ENCODE results near the gene TIAL1.
"Not testable (repeated sequence)": the region's sequence is repeated elsewhere in the genome, so short reads cannot be mapped to it uniquely, and the experiment has no call there.

Gene TIAL1

GRCh38 chr10:119613741-119614140, 17.0 kb upstream of the TIAL1 start:
- no peak for DNase-seq

DNA sequence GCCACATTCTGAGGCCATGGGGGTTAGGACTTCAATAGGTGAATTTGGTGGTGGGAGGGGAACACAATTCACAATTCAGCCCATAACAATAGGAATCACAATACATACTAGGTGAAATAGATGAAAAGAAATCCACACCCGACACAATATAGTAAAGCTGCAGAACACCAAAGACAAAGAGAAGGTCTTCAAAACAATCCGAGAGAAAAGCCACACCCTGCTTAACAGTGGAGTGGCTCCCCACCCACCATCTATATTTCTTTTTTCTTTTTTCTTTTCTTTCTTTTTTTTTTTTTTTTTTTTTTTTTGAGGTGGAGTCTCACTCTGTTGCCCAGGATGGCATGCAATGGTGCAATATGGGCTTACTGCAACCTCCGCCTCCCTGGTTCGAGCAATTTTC, 14.7 kb upstream of the TIAL1 start:
- DNase-seq, result no peak

- no peak for DNase-seq
These were observed 12.8 kb upstream of the TIAL1 start for GRCh38 chr10:119609516-119609915.

DNA sequence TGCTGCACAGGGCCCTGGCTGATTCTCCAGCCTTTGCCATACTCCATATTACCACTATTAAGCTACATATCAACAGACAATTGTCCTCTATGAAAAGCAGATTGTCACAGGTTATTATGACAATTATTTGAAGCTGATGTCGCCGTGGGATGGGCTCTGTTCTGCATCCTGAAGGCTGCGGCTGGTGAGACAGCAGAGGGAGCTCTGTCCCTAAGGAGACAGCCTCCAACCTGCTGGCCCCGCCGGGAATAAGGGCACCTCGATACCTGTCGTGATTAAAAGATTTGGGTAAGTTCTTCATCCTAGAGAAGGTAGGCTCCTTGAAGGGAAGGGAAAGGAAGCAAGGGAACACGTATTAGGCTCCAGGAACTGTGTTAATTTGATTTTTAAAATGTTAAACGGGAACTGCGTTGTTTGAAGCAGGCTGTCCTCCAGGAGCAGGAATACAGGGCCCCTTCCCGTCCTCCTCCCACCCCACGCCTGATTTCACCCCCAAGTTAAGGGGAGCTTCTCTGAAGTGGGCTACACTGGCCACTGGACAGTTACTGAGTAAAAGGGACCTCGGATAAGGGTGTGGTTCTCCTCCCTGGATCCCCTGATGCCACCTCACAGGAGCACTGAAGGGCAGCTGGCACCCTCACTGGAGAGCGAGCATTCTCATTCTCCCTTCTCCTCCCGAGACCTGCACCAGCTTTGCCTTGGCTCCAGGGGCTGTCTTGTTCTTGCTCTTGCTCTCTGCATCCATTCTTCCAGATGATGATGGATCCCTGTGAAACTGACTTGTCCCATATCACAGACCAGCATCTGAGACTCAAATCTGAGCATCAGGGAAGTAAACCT, 11.8 kb upstream of the TIAL1 start:
- peak; percentile 12 to 43 for DNase-seq

DNA sequence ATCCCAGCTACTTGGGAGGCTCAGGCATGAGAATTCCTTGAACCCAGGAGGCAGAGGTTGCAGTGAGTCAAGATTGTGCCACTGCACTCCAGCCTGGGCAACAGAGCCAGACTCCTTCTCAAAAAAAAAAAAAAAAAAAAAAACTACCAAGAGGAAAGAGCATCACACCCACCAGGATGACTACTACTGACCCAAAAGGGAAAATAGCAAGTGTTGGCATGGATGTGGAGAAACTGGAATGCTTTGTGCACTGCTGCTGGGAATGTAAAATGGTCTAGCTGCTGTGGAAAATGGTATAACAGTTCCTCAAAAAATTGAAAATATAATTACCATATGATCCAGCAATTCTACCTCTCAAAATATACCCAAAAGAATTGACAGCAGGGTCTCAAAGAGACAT, 7.7 kb upstream of the TIAL1 start:
- DNase-seq, result no peak

DNA sequence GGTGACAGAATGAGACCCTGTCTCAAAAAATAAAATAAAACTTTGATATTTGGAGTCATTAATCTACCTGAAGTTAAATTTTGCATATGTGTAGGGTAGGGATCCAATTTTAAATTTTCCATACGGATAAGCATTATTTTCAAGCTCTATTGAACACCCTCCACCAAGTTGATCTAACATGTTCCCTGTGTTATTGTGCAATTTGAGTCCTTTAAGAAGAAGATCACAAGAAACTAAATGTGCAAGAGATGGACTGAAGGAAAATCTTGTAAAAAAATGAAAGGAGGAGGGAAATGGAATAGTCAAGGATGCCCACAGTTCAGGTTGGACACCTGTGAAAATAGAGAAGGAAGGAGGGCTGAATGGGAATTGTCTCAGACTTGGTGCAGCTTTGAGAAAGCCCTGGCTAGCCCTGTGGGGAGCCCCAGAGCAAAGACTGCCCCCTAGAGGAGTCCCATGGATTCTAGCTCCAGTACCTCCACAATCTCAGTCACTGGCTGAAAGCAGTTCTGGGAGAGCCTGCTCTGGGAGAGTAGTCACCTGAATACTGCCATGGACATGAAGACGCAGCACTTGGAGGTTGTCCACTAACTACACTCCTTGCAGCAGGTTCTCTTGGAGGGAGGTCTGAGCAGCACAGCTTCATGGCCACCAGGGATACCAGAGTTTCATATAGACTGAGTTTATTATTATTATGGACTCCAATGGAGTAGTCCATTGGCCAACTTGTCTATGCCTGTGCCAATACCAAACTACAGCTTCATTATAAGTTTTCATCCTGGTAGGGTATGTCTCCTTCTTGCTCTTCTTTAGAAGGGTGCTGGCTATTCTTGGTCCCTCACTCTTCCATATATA, 5.7 kb upstream of the TIAL1 start:
- peak; percentile 6 to 49 for DNase-seq

GRCh38 chr10:119598397-119598796, 1.6 kb upstream of the TIAL1 start:
- DNase-seq, result no peak

DNA sequence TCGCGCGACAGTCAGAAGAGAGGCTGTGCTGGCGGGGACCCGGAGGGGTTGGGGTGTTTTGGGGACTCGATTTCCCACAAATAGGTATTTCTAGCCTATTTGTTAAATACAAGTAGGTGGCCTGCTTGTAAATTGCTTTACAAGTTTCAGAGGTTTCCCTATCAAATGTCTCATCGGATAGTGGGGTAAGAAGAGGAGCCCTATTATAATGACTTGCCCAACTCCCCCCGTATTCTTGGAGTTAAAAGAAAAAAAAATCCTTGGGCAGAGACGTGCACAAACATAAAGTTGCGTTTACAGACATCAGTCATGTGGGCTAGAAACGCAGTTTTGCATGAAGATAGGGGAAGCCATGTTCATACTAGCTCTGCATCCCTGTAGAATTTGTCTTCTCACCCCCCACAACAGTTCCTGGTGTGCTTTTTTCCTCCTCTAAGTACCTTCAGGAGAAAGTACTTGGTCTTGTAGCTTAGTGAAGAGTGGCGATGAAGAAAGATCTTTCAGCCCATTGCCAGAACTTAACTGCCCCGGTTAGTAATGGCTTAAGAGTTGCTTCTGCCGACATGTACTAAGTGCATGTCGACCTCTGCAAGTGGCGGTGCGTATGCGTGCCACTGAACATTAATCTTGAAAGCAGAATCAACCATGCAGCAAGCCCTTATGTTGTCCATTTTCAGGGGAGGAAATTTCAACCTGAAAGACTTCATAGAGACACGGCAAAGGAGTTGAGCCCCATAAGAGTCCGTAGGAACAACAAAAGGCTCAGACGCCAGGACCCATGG, 832 bp upstream of the TIAL1 start:
- DNase-seq, result no peak

DNA sequence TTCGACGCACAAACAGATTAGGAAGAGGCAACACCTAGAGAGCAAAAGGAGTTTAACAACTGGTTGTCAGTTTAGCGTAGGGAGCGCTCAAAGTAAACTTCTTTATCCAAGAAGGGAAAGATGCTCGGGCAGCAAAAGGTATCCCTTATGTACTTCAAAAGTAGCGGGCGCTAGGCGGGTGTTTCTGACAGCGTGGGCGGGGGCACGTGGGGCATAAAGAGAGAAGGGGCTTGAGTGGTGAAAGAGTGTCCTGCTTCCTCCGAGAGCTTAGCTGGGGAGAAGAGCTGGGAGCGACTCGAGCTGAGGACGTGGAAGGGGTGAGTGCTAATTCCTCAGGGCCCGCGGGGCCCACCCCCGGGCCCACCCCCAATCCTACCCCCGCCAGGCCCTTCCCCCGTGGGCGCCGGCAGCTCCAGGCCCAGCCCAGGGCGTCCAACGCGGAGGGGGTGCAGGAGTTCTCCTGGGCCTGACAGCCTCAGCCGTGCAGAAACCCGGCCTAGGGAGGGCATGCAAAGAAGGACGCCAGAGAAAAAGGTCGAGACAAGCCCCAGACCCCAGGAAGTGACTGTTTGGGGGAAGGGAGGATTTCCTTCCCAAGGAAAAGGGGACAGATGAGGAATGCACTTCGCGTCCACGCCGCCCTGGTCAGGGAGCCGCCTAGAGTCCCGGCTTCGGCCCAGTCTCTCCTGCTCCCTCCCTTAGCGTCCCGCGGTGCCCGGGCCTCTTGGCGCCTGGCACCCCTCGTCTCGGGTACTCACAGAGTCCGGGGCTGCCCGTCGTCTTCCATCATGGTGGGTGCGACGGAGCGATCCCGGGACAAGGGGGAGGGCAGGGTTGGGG, 868 bp downstream of the TIAL1 start:
- DNase-seq, result peak; percentile 18 to 45

DNA sequence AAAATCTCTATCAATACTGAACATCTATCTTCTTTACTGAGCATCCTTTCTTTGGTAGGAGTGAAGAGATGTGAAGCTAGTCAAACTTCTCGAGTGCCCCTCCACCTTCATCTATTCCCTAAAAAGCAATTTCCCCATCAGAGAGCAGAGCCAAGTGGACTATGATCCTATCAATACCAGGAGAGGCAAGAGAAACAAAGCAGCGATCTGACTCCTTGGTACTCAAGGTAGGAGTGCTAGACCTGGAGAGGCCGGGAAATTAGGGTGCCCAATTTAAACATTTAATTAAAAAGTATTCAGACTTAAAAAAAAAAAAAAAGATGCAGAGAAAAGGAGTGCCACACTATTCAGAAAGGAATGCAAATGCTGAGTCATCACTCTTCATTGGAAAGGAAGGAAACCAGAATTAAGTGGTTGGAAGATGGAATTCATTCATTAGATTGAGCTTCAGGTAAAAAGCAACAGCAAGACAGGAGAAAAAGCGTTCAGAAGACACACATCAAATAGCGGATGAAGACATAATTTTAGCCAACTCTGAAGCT, 1.6 kb downstream of the TIAL1 start:
- no peak for DNase-seq

- no peak for DNase-seq
These were observed 8.7 kb downstream of the TIAL1 start for GRCh38 chr10:119588071-119588470.

- DNase-seq, result no peak
These were observed 18.4 kb downstream of the TIAL1 start for GRCh38 chr10:119578355-119578754.

- peak in 1 of 2 donors; percentile 31 for DNase-seq
These were observed 20.8 kb downstream of the TIAL1 start for GRCh38 chr10:119575991-119576390.

DNA sequence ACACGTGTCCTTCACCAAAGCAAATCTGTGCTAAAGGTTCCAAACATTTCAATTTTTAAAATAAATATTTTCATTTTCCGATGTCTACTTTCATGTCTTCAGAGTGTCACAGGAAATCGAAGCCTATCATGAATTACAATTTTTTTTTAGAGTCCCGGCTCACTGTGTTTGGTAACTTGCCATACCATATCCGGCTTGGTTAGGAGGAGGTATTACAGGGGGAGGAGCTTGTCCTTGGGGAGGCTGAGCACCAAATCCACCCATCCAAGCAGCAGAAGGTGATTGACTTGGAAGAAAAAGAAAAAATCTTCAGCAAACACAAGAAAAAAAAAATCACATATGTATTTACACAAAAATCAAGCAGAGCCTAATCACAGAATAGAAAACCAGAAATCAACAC, 21.3 kb downstream of the TIAL1 start:
- DNase-seq, result peak; percentile 24 to 73

DNA sequence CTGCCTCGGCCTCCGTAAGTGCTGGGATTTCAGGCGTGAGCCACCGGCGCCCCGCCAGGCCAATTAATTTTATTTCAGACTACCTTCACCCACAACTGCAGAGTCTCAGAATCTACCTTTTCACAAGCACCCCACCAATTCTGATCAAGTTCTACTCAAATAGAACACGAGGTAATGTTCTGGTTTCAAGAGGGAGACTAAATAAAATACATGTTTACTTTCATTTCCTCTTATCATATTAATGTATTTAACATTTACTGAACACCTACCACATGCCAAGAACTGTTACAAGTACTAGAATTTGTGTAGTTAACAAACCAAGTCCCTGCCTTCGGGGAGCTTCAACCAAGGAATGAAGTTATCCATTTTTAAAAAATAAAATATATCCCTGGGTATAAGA, 28.8 kb downstream of the TIAL1 start:
- no peak for DNase-seq

DNA sequence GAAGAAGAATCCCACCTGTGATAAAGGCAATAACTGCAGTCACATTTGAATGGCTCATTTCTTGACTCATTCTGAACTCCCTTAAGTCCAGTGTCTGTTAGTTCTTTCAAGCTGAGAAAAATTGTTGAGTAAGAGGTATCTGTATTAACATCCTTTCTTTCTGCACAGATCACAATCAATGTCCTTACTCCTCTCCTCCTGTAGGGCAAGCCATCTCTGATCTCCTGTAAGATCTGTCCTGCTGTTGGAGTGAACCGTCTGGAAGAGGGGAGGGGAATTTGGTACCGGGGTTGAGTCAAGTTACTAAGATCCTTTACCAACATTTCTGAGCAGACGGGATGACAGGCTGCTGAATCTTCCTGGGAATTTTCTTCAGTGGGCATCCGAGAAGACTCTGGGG, 34.7 kb downstream of the TIAL1 start:
- DNase-seq, result no peak

DNA sequence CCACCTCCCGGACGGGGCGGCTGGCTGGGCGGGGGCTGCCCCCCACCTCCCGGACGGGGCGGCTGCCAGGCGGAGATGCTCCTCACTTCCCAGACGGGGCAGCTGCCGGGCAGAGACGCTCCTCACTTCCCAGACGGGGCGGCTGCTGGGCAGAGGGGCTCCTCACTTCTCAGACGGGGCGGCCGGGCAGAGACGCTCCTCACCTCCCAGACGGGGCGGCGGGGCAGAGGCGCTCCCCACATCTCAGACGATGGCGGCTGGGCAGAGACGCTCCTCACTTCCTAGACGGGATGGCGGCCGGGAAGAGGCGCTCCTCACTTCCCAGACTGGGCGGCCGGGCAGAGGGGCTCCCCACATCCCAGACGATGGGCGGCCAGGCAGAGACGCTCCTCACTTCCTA, 37.3 kb downstream of the TIAL1 start:
- not testable (repeated sequence) for DNase-seq

DNA sequence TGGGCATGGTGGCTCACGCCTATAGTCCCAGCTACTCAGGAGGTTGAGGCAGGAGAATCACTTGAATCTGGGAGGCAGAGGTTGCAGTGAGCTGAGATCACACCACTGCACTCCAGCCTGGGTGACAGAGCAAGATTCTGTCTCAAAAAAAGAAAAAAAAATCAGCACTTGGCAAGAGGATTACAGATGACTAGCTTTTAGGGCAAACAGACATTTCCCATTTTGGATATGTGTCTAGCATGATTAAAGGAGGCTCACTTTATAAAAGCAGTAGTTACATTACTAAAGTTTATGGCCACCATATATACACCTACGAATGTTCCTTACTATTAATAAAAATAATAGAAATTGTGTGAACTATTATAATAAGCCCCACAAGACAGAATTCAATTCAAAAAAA, 40.7 kb downstream of the TIAL1 start:
- DNase-seq, result not testable (repeated sequence)

DNA sequence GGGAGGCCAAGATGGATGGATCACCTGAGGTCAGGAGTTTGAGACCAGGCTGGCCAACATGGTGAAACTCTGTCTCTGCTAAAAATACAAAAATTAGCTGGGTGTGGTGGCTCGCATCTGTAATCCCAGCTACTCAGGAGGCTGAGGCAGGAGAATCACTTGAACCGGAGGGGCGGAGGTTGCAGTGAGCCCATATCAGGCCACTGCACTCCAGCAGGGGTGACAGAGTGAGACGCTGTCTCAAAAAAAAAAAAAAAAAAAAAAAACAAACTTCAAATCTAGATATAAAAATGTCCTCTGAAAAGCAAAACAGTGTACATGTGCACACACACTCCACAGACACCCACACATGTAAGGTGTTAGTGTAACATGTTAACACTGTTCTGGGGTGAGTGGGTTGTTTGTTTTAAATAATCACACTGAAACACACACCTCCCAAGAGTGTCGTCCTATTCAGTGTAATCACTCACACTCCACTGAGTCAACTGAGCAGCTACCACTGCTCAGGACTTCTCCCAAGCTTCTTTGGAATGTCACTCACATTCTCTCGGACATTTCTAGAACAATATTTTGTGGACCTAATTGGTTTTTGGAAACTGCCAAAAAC, 41.5 kb downstream of the TIAL1 start:
- DNase-seq, result no peak

GRCh38 chr10:119550827-119551226, 45.9 kb downstream of the TIAL1 start:
- DNase-seq, result no peak

DNA sequence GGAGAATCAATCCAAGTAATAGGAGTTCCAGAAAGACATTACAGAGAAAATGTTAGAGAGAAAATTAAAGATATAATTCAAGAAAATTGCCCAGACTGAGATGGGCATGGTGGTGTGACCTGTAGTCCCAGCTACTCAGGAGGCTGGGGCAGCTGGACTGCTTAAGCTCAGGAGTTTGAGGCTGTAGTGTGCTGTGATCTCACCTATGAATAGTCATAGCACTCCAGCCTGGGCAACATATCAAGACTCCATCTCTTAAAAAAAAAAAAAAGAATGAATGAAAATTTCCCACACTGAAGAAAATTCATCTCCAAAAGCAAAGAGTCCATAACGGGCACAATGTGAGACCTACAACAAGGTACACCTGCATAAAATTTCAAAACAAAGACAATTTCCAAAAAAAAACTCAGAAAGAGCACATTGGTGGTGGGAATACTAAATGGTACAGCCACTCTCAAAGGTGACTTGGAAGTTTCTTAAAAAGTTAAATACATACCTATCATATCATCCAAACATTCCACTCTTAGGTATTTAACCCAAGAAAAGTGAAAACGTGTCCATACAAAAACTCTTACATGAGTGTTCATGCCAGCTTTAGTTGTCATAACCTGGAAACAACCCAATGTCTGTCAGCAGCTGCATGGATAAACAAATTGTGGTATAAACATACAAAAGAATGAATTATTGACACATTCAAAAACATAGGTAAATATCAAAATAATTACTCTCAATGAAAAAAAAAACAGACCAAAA, 47.3 kb downstream of the TIAL1 start:
- DNase-seq, result no peak
